ENCODE results near the gene CCL13. TPM values are rescaled to one million over a fixed set of nuclear protein-coding genes. Genes with fewer than 3 reads are reported as not detected.

CCL13 gene
- total and polyA plus RNA-seq, 10 of the 15 experiments (the other 5 are each of a cell fraction or from before 2014, with no cell fraction given), result not detected

DNA sequence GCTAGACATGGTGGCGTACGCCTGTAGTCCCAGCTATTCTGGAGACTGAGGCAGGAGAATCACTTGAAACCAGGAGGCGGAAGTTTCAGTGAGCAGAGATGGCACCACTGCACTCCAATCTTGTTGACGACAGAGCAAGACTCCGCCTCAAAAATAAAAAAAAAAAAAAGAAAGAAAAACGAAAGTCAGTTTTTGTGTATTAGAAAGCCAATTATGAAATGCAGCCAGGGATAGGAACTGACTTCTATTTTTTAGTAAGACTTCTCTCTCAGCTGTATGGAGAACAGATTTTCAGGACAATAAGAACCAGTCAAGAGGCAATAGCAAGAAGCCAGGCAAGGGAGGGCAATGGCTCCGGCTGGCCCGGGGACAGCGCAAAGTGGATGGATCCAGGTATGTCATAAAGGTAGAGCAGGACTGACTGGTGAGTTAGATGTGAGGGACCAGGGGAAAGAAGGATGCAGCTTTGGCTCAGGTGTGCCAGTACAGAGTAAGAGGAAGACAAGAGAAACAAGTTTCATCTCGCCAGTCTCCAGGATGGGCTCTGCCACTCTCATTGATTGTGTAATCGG is 19.2 kb downstream of the CCL13 start:
- ChIA-PET CTCF (interaction anchor here (1.5 to 7.2 kb wide), 2 partner anchors 14 kb away, joined by 3 to 66 read pairs; partner anchors contain the start of gene CCL1), SMC1A (ENCODE audit: uncharacterized antibody, unreplicated experiment) (interaction anchor here (1.3 kb wide), 1 partner anchor 11 kb away, joined by 3 read pairs; no protein-coding TSS in a partner anchor), POLR2A (no interaction called here), RAD21 (ENCODE audit: unreplicated experiment) (no interaction called here)
- in situ Hi-C loops (cut with MboI) (no loop called here), intact Hi-C loops (cut with micrococcal nuclease; ENCODE audit: unreplicated experiment) (loop anchor here (10.0 kb wide), 1 partner anchor 411 kb away; no protein-coding TSS in a partner anchor)
- Histone ChIP-seq H4K20me1 (ENCODE audit: control insufficient read depth, insufficient read depth) (no peaks in the 10 kb centered on the region), H3K27me3 (replicated peaks in 1 of 2; ENCODE audit: control insufficient read depth in 2 of 2, insufficient read depth in 2 of 2, low read length in 1 of 2) (peaks cover 0 to 8% of the 10 kb centered on the region in 2 experiments; a peak in 2 of 4 replicates), H3K36me3 (ENCODE audit: control insufficient read depth in 2 of 2, insufficient read depth in 2 of 2, low read length in 1 of 2) (no peaks in the 10 kb centered on the region), H3K4me2 (ENCODE audit: control insufficient read depth, insufficient read depth) (no peak overlapping the region), H3K9me3 (replicated peaks; ENCODE audit: control insufficient read depth, insufficient read depth, low read length) (no peaks in the 10 kb centered on the region; the same call in 1 of the 3 replicates), H3K4me1 (ENCODE audit: control insufficient read depth, insufficient read depth, low read length) (peaks cover 28% of the 10 kb centered on the region), H3K4me3 (no peak overlapping the region), H3K27ac (ENCODE audit: control insufficient read depth, insufficient read depth) (no peak overlapping the region), H3K79me2 (ENCODE audit: control insufficient read depth, insufficient read depth, low read length) (no peaks in the 10 kb centered on the region), H2AFZ (ENCODE audit: control insufficient read depth, low read depth, low read length) (no peak overlapping the region), H3K9ac (ENCODE audit: control insufficient read depth, insufficient read depth, low read length) (no peak overlapping the region)
- no peak for ATAC-seq
- BruUV-seq (replicated peaks), result no TSS peak
- FAIRE-seq, result no peak
- no peak for DNase-seq (ENCODE audit: low read depth, low spot score)
- 79% methylated on average over 10 of the region's 11 CpGs for WGBS (ENCODE audit: insufficient coverage, insufficient replicate concordance, low lambda C conversion rate, missing lambda C conversion rate)
- no peak for TF ChIP-seq PML (IDR thresholded peaks at IDR 0.05; ENCODE audit: low read length)
- TF ChIP-seq, protein P1, sequence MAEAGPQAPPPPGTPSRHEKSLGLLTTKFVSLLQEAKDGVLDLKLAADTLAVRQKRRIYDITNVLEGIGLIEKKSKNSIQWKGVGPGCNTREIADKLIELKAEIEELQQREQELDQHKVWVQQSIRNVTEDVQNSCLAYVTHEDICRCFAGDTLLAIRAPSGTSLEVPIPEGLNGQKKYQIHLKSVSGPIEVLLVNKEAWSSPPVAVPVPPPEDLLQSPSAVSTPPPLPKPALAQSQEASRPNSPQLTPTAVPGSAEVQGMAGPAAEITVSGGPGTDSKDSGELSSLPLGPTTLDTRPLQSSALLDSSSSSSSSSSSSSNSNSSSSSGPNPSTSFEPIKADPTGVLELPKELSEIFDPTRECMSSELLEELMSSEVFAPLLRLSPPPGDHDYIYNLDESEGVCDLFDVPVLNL (IDR thresholded peaks at IDR 0.05; ENCODE audit: low read depth, low read length), result no peak
- TF ChIP-seq, protein P2, sequence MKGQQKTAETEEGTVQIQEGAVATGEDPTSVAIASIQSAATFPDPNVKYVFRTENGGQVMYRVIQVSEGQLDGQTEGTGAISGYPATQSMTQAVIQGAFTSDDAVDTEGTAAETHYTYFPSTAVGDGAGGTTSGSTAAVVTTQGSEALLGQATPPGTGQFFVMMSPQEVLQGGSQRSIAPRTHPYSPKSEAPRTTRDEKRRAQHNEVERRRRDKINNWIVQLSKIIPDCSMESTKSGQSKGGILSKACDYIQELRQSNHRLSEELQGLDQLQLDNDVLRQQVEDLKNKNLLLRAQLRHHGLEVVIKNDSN (IDR thresholded peaks at IDR 0.05; ENCODE audit: borderline replicate concordance, extremely low read length, insufficient read depth, low read depth, low read length), result no peak
- TF ChIP-seq FOXM1 (IDR thresholded peaks at IDR 0.05; ENCODE audit: low read depth, low read length), result no peak
- no peak for TF ChIP-seq CBX3 (IDR thresholded peaks at IDR 0.05; ENCODE audit: borderline replicate concordance, low read depth)
- TF ChIP-seq STAT3 (IDR thresholded peaks at IDR 0.05; ENCODE audit: low read depth, low read length), result no peak
- TF ChIP-seq SREBF2 (IDR thresholded peaks at IDR 0.05; ENCODE audit: low read length), result no peak
- no peak for TF ChIP-seq YY1 (IDR thresholded peaks at IDR 0.05; ENCODE audit: low read depth, low read length)
- TF ChIP-seq, protein P3, sequence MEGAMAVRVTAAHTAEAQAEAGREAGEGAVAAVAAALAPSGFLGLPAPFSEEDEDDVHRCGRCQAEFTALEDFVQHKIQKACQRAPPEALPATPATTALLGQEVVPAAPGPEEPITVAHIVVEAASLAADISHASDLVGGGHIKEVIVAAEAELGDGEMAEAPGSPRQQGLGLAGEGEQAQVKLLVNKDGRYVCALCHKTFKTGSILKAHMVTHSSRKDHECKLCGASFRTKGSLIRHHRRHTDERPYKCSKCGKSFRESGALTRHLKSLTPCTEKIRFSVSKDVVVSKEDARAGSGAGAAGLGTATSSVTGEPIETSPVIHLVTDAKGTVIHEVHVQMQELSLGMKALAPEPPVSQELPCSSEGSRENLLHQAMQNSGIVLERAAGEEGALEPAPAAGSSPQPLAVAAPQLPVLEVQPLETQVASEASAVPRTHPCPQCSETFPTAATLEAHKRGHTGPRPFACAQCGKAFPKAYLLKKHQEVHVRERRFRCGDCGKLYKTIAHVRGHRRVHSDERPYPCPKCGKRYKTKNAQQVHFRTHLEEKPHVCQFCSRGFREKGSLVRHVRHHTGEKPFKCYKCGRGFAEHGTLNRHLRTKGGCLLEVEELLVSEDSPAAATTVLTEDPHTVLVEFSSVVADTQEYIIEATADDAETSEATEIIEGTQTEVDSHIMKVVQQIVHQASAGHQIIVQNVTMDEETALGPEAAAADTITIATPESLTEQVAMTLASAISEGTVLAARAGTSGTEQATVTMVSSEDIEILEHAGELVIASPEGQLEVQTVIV (IDR thresholded peaks at IDR 0.05; ENCODE audit: borderline replicate concordance, partially characterized antibody), result no peak
- TF ChIP-seq MTA2 (IDR thresholded peaks at IDR 0.05; ENCODE audit: low read depth), result no peak
- no peak for TF ChIP-seq DPF2 (IDR thresholded peaks at IDR 0.05)
- TF ChIP-seq, protein P4, sequence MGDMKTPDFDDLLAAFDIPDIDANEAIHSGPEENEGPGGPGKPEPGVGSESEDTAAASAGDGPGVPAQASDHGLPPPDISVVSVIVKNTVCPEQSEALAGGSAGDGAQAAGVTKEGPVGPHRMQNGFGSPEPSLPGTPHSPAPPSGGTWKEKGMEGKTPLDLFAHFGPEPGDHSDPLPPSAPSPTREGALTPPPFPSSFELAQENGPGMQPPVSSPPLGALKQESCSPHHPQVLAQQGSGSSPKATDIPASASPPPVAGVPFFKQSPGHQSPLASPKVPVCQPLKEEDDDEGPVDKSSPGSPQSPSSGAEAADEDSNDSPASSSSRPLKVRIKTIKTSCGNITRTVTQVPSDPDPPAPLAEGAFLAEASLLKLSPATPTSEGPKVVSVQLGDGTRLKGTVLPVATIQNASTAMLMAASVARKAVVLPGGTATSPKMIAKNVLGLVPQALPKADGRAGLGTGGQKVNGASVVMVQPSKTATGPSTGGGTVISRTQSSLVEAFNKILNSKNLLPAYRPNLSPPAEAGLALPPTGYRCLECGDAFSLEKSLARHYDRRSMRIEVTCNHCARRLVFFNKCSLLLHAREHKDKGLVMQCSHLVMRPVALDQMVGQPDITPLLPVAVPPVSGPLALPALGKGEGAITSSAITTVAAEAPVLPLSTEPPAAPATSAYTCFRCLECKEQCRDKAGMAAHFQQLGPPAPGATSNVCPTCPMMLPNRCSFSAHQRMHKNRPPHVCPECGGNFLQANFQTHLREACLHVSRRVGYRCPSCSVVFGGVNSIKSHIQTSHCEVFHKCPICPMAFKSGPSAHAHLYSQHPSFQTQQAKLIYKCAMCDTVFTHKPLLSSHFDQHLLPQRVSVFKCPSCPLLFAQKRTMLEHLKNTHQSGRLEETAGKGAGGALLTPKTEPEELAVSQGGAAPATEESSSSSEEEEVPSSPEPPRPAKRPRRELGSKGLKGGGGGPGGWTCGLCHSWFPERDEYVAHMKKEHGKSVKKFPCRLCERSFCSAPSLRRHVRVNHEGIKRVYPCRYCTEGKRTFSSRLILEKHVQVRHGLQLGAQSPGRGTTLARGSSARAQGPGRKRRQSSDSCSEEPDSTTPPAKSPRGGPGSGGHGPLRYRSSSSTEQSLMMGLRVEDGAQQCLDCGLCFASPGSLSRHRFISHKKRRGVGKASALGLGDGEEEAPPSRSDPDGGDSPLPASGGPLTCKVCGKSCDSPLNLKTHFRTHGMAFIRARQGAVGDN (IDR thresholded peaks at IDR 0.05), result no peak
- TF ChIP-seq TCF12 (IDR thresholded peaks at IDR 0.05; ENCODE audit: low read depth, low read length), result no peak
- TF ChIP-seq ZNF217 (IDR thresholded peaks at IDR 0.05), result no peak

Measured in GM12878 (cell line).